CD4-positive, alpha-beta T cell treated with Interleukin-6 for 4 hours (primary cell): ENCODE measurements around the gene TNS3.

Experiments used
- DNase-seq: peaks from one replicate; pipeline ENCODE4 v3.0.0-alpha.2; 2020; ENCODE audit warnings: mixed read lengths

The TNS3 gene

DNA sequence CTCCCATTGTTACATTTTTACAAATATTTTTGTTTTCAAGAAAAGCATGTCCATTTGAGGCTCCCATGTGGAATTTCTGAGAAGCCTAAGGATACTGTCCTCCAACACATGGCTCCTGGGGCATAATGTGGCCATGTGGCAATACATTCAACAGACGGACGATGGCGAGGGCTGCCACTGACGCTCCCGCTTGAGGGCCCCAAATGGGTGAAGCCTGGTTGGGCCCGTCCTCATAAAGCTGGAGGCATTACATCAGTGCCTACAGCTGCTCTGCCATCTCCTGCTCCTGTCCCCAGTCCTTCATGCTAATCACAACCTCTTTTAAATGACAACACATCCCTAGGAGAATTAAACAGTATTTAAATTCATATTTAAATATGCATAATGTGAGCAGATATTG lies 246.8 kb downstream of the TNS3 start:
- no peak for DNase-seq

DNA sequence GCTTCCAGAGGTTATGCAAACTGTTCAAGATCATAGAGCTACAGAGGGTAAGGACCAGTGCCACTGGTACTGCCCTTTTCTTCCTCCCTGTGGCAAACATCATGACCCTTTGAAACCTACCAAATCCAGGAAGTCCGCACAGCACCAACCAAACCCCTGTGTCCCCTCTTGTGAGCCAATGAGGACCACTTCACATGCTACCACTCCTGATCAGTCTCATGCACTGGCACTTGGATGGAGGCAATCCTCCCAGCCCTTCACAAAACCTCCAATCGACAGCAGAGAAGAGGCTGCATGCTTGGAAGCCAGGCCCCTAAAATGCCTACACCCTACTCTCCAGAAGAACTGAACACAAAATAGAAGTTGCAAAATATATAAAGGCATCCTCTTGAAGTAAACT lies 248.0 kb downstream of the TNS3 start:
- DNase-seq = no peak

DNA sequence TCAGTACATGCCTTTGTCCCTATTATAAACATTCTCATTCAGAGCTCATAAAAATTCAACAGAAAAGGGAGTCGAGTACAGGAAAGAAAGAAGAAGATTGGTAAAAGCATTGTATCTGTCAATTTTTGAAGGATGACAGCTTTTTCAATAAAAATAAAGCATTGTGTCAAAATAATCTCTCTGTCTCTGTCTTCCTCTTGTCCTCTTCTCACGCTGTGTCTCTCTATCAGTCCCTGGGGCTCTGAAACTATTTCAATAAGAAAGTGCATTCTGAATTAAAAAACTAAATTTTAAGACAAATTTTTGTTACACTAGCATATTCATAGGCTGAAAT lies 248.4 kb downstream of the TNS3 start:
- DNase-seq = no peak

DNA sequence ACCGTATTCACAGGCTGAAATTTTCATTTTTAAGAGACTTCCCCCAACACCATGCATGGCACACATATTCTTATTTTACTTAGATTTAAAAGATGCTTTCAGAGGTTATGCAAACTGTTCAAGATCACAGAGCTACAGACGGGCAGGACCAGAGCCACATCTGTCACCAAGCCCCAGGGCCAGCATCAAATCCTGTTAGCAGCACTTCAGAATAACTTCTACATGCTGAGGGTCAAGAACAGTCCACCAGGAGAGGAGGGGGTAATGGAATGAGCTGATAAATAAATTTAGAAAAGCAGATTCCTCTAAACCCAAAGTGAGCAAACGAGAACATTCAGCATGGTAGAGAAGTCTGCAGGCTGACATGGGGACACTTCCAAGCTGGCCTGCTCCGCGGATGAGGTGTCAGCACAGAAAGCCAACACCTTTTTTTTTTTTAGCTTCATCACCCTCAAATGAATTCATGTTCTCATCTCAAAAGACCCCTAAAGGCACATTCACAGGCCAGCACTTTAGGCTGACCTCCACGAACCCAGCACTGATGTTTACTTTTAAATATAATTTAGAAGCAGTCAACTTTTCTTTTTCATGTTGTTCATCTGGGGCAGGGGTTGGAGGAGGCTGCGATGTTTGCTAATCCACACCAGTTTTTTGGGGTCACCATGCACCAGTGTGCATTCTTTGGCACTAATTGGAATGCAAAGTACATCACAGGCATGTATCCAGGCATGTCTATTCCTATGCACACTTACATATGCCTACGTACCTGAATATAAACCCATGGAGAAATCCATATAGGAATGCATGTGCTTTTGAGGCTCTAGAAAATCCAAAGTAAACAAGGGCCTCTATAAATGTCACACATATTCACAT lies 249.0 kb downstream of the TNS3 start:
- no peak for DNase-seq

DNA sequence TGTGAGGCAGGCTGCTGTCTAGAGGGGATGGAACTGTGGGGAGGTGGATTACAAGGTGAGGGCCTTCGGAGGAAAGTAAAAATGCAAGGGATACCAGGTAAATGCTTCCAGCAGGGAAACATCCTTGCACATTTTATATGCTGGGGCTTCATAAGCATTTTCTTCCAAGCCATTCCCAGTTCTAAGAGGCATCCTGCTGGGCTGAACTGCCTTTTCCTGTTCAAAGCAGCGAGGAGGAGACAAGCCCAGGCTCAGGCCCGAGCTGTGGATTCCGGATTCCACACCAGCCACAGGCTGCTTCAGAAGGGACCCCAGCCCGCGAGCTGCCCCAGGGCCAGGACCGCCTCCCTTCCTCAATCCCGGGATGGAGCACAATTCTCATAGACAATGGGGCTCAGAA lies 249.7 kb downstream of the TNS3 start:
- no peak for DNase-seq

DNA sequence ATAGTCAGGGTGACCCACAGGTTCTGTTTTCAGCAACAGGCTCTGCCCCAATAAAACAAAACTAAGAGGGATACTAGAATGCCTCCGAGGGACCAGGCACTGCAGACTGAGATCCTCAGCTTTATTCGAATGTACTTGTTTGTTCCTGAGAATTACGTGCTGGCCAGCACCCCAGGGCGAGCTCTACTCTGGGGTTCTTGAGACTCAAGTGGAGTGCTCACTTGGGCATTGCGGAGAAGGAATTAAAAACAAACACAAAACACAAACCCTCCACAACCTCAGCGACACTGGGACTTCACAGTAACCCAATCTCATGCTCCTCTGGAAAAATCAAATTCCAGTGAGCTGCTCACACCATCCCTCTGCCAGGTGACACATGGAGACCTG lies 250.7 kb downstream of the TNS3 start:
- no peak for DNase-seq

DNA sequence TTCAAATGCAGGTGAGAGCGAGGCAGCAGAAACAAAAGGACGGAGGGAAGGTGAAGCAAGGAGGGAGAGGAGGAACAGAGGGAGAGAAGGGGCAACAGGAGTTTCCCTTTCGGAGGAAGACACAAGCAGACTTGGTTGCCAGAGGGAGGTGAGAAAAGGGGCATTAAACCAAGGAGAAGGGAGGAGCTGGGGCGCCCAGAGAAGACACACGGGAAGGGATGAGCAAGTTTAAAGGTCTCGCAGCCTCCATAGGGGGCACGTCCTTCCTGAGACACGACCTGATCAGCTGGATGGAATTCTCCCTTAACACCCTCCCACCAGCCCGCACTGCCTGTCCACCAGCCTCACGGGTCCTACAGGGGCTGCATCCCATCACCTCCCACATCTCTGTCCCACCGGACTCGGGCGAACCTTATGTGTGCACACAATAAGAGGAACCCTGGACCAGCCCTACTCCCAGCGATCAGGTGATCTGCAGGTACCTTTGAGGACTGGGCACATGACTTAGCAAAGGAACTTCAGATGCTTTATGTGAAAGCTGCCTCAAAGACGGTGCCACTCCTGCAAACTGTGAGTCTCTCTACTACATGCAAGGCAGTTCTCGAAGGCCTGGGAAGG lies 251.2 kb downstream of the TNS3 start:
- DNase-seq = no peak

DNA sequence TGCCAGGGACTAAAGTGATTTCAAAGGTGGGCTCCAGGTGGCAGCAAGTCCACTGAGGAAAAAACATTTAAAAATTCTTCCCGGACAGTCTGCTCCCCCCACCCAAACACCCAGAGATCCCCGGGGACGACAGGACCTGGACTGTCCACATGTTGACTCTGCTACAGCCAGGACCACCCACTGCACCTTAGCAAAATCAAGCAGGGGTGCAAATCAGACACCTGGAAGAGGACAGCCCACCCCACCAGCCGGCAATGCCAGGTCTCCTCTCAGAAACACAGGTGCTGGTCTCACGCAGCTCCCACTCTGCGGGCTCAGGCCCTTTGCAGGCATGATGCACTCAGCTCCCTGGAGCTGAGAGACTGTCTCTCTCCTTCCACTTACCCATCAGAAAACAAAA lies 251.9 kb downstream of the TNS3 start:
- no peak for DNase-seq

DNA sequence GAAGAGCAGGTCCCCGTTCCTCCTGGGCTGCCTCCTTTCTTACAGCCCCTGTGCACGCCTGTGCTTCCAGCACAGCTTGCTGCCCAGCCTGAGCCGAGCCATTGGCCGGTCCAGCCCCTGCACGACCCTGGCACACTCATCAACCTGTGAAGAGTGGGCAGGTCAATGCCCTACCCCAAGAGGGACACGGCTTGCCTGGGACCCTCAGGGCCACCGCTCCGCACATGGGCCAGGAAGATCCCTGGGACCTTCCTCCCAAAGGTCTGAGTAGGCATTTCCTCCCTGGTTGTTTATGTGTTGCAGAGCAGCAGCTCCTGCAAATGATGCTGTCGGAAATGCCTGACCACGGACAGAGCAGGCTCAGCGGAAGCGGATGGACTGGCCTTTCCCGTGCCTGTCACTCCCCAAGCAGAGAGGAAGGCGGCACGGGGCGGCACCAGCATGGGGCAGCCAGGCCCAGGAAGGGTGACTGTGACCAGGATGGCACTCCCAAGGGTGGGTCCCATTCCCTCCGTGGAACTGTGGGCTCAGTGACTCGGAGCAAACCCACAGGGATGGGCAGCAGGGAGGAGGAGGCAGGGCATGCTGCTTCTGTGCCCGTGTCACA lies 252.5 kb downstream of the TNS3 start:
- no peak for DNase-seq

DNA sequence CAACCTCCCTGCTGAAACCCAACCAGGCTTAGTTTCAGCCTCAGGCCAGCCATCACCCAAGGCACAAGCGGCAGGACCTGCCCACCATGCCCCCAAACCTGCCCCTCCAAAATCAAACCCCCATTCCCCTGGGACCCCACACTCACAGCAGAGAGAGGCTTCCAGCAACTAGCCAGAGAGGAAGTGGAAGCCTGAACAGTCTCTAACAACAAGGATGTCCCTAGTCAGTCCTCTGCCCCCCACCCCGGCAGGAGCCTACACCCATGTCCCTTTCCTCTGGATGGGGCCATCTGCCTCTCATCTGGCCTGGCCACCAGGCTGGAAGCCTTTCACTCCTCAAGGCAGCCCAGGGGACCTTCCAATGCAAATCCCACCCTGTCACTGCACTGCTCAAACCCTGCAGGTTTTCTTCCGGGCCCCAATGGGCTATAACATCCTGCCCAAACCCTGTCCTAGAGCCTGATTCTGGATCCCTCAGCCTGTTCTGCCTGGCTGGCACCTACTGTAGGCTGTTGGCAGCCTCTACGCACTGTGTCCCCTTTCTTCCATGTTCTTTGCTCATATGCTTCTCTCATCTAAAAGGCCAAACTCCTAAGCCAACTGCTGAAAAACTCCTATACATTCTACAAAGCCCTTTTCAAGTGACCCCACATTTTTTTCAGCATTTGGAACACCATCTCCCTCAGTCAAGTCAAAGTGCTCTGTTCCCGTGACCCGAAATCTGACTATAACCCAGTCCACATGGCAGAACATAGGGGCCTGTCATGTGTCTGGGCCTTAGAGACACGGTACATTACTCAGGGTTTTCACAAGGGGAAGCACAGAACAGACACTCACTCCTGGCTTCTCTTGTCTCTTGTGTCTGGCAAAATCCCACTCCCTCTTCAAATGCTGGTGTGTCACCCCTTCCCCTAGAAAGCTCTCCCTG lies 253.3 kb downstream of the TNS3 start:
- no peak for DNase-seq

DNA sequence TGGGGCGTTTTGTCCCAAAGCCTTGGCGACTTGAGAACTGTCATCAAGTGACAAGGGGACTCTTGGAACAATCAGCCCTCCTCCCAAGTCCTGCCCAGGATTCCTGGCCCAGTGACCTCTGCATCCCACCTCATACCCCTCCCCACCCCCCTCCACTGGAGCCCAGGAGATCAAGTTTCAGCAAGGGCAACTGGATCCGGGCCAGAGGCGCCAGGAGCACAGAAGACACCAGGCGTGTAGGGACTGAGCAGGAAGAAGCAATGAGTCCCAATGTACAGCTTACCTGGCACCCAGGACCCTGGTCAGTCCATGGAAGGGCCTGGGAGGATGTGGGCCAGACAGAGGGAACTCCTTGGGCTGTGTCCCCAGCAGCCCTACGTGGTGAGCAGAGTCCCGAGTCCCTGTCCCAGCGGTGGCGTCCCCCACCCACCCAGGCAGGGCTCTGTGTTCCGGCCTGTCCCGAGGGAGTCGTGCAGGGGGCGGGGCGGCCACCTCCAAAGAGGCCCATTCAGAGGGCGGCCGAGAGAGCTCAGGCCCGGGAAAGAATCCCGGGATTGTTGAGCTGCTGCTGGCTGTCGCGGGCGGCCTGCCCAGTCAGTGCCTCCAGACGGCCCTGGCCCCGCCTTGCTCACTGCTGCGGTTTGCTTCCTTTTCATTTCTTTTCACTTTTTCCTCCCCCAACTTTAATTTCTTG lies 254.1 kb downstream of the TNS3 start:
- no peak for DNase-seq

DNA sequence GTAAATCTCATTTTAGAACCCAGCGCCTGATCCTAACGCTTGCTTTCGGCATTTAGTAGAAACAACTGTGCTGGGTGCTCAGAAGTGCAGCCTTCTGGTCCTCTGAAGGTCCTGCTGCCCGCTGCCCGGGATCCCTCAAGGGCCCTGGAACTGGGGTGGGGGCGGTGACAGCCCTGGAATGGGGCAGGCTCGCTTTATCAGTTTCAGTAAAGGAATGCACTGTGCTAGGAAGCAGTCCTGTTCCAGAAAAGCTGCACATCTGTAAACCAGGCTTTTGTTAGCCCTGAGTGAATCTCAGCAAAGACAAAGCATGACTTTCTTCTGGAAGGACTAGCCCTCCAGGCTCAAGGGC lies 254.6 kb downstream of the TNS3 start:
- no peak for DNase-seq

DNA sequence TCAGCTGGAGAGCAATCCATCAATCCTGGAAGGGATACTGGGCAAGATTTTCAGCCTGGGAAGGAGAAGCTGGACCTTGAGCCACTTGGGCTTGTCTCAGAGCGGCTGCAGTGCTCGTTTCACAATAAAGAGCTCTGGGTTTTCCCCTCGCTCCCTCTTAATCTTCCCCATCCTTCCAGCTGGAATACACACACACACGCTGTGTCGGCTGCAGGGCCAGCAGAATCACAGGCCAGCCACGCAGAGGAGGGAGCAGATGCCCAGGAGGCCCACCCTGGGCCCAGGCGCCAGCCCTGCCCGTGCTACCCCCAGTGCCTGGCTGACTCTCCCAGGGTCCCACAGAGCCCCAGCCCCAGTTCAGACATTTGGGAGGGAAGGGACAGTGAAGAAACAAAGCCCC lies 255.1 kb downstream of the TNS3 start:
- DNase-seq = no peak

DNA sequence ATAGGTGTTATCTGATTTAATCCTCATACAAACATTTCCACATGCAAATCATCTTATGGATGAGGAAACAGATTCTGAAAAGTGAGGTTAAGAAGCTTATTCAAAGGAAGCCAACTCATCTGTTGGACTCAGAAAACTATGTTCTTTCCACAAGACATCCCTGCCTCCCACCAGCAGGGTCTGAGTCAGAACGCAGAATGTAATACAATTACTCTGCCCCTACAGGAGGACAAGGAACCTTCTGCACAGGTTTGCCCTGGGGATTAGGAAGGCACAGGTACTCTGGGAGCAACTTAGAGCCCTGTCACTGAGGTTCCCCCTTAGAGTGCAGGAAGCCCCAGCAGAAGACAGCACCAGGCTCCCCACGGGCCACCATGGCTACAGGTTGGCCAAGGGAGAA lies 255.7 kb downstream of the TNS3 start:
- DNase-seq = no peak

DNA sequence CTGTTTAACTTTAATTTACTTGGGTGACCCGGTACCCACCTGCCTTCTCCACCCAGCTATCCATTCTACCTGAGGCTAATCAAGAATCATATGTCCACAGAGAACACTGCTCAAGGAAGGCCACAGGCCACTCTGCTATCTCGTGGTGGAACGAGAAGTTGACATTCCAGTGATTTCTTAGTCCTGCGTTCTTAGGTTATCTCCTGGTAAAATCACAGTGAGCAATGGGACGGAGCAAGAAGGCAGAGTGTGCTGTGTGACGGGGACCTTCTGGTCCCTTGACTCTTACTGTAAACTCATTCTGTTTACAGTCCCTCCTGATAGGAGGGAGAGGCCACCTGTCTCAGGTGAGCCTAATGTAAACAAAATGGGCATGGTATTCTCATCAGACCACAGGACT lies 256.6 kb downstream of the TNS3 start:
- DNase-seq = no peak

DNA sequence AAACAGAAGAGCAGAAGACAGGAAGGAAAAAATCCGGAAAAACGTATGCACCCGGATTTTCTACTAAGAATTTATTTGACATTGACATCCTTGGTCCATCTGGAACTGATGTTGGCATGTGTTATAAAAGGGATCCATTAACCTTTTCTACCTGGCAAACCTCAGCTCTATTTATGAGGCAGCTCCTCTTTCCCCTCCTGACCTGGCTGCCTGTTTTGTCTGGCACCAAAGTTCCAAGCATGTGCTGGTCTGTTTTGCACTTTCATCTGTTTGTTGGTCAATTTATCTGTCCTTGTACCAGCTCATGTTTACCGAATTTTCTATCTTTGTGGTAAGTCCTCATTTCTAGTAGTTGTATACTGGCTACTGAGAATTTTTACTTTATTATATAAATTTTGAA lies 258.0 kb downstream of the TNS3 start:
- no peak for DNase-seq

DNA sequence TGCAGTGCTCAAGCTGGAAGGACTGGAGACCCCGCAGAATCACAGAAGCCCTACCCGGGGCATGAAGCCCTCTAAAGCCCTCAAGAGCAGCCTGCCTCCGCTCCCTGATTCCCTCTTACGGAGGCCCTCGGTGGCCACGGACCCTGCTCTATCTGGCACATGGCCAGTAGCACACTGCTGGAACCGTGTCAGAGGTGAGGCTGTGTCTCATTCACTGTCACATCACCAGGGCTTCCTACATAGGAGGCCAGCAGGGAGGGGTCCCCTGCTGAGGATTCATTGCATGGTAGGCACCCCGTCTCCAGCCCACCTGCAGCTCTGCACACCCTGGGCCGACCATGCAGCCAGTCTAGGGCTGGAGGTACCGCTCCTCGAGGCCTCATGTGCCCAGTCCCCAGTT lies 259.2 kb downstream of the TNS3 start:
- no peak for DNase-seq

DNA sequence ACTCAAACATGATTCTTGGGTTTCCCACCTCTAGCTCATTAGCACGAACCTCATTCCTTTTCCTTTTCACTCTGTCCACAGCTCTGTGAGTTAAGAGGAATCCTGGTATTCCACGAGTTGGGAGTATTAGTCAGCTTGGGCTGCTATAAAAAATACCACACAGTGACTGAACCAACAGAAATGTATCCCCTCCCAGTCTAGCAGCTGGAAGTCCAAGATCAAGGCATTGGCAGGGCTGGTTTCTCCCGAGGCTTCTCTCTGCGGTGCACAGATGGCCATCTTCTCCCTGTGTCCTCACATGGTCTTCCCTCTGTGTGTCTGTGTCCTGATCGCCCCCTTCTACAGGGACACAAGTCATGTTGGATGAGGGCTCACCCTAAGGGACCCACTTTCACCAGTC lies 261.6 kb downstream of the TNS3 start:
- DNase-seq = no peak

DNA sequence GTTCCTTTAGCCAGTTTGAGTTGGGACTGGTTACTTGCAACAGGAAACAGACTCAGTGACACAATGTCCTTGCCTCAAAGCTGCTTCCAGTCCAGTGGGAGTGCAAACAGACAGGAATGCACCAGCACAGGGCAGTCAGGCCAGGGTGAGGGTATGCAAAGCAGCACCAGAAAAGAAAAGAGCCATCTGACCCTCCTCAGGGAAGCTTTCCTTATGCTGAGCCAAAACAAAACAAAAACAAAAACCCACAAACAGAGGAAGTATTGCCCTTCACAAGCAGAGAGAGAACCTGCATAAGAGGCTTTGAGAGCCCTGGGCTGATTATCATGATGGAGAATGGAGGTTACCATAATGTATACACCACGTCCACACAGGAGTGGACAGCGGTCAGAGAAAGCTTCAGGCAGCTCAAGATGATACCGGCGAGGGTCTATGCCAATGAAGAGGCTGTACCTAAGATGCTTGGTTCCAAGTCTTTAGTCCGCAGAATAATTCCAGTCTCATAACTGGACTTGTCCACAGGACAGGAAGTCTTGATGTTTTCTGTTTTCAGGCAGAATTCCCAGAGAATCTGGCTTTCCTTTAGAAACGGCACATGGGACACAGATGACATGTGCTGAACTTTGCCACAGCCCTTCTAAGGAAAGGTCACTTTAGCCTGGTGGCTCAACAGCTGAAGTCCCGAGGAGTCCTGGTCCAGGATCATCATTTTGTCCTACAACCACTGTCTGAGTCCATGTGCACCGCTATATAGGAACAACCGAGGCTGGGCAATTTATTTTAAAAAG lies 263.3 kb downstream of the TNS3 start:
- no peak for DNase-seq

DNA sequence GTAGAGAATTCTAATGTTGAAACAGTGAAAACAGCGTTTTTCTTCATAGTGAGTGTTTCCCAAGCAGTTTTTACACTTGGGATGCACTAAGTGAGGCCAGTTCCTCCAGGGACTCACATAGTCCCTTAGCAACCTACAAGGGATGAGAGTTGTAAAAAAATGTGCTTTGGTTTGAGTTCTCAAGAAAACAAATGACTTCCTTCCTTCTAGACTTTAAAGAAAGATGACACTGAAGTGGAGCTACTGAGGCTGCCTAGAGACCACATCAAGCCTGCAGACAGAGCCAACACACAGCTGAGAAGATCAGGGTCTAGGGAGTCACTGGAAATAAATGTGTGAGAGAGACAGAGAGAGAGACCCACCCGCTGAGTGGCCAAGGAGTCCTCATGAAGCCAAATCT lies 264.4 kb downstream of the TNS3 start:
- no peak for DNase-seq

DNA sequence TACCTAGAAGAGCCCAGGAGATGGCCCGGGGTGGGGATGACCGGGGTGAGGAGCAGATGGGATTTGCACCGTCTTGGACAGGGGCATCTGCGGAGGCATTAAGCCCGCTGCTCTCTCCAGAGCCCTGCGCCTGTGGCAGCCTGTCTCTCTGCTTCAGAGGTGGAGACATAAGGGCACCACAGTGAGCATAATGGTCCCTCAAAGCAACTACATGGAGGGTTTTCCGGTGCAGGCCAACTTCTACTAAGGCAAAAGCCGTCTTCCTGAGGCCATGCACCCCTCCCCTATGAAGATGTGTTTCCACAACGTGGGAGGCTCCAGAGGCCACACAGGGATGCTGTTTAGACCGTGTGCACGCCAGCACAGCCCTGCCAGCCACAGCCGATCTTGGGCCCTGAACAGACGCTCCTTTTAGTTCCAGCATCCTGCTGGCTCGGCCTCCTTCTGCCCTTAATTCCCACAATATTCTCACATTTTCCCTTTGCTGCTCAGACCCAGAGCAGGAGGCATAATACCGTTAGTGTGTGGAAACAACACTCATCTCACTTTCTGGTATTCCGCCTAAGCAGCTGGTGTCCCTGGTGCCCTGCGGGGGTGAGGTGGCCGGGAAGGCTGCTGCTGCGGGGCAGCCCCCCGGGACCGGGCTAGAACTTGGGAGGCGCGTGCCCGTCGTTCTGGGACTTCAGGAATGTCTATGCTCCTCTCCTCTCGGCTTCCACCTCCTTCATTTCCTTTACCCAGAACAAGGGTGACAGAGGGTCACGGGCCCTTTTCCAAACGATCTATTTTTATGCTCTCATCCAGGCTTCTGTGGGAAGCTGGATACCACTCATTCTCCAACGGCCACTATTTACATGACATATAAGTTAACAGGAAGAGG lies 266.9 kb downstream of the TNS3 start:
- DNase-seq = no peak
